GM20000 (cell line): ENCODE data around the gene TNIK.

Experiments
- DNase-seq: peaks from one replicate; pipeline ENCODE4 v3.0.0; 2012; ENCODE audit warnings: low spot score
- TF ChIP-seq, protein P1 (sequence below): IDR thresholded peaks from 2 replicates; pipeline ENCODE4 v1.5.1; 2012; ENCODE audit warnings: mild to moderate bottlenecking, control low read depth; ENCODE audit errors: extremely low read depth, missing control alignments

The TNIK gene

GRCh38 chr3:171417137-171417536, 43.1 kb downstream of the TNIK start:
- TF ChIP-seq, protein P1, sequence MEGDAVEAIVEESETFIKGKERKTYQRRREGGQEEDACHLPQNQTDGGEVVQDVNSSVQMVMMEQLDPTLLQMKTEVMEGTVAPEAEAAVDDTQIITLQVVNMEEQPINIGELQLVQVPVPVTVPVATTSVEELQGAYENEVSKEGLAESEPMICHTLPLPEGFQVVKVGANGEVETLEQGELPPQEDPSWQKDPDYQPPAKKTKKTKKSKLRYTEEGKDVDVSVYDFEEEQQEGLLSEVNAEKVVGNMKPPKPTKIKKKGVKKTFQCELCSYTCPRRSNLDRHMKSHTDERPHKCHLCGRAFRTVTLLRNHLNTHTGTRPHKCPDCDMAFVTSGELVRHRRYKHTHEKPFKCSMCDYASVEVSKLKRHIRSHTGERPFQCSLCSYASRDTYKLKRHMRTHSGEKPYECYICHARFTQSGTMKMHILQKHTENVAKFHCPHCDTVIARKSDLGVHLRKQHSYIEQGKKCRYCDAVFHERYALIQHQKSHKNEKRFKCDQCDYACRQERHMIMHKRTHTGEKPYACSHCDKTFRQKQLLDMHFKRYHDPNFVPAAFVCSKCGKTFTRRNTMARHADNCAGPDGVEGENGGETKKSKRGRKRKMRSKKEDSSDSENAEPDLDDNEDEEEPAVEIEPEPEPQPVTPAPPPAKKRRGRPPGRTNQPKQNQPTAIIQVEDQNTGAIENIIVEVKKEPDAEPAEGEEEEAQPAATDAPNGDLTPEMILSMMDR: no peak
- DNase-seq: no peak

DNA sequence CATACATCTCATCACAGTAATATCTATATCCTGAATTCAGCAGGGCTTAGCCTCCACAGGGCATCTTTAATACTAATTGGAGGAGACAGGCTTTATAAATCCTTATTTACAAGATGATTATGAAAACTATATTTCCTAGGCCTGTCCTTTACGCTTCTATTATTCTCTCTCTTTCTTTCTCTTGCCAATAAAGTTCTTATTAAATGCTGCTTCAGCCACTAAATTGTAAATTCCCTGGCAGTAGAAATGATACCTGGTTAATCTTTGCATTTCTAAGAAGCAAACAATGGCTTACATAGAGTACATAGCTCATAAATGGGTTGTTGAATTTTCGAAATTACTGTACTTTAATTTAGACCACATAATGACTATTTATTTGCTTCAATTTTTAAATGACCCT, 43.5 kb downstream of the TNIK start:
- TF ChIP-seq, protein P1: no peak
- no peak for DNase-seq

GRCh38 chr3:171416061-171416460, 44.1 kb downstream of the TNIK start:
- TF ChIP-seq, protein P1: no peak
- no peak for DNase-seq

DNA sequence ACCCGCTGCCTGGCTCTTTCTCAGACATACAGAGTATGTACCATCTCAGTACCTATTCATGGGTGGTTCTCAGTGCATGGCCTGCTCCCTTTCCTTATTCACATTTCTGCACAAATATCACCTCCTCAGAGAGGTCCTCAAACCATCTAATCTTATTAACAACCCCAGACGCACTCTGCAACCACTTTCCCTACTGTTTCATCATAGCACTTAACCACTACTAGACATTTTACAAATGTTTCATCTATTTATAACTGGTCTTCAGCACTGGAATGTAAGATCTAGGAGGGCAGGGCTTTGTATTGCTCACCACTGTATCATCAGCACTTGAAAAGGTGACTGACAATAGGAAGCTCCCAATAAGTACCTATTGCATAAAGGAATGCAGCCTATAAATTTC, 45.1 kb downstream of the TNIK start:
- no peak for DNase-seq

DNA sequence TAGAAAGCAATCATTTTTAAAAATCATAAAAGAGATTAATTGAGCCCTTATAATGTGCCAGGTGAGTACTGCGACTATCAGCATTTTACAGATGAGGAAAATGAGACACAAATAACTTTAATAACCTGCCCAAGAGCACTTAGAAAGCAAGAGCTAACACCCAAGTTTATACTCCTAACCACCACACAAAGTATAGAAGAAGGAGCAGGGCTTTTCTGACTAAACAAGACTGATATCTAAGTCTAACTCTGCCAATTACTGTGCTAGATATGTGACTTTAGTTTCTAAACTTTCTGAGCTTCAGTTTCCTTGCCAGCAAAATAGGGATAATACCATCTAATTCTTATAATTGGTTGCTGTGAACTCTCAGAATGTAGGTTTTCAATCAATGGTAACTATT, 47.7 kb downstream of the TNIK start:
- no peak for DNase-seq

More for the DNA sequence above, 45.1 kb downstream of the TNIK start:
- TF ChIP-seq, protein P1: no peak

DNA sequence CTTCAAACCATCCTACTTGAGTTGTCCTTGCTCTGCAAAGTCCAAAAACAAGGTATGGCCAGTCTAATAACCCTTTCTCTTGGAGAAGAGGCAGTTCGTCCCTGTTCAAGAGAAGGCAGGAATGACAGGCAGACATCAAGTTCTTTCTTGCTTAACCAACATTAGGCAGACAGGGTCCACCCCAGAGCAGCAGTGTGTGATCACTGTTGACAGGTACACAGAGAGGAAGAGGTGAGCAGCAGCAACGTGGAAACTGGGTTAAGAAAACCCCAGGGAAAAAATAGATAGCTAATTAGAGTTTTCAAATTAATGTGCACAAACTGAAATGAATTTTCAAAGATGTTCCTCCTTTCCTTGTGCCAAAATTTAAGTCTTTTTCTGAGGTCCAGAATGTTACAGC, 48.2 kb downstream of the TNIK start:
- DNase-seq: no peak
- TF ChIP-seq, protein P1: no peak

More for the DNA sequence above, 47.7 kb downstream of the TNIK start:
- TF ChIP-seq, protein P1: no peak

DNA sequence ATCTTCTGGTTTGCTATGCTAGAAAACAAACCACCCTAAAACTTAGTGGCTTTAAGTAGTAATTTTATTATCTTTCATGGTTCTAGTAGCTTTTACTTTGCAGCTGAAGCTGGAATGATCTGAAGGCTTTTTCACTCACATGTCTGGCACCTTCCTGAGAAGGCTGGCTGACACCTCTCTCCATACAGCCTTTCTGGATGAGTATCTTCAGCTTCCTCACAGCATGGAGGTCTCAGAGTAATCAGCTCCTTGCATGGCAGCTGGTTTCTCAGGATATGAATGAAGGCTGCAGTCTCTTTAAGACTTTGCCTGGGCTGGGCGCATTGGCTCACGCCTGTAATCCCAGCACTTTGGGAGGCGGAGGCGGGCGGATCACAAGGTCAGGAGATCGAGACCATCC, 50.0 kb downstream of the TNIK start:
- no peak for DNase-seq
- TF ChIP-seq, protein P1: no peak
